ENCODE results near the gene PDZK1.
"Not testable (repeated sequence)": the region's sequence is repeated elsewhere in the genome, so short reads cannot be mapped to it uniquely, and the experiment has no call there.

DNA sequence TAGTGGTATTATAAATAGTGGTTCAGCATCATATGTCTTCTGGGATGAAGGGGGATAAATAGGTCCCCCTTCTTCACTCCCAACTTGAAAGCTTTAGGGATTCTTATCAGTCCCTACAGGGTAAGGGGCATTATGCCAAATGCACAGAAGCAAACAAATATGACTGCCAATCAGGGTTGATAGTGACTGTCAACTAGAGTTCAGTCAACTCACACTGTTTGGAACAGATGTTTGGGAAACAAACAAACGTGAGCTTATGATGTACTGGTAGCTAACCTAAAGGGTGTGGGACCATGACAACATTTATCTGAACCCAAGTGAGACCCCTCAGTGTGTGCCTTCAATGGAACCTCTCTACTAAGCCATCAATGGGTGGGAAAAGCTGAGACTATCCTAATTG, 34.0 kb downstream of the PDZK1 start:
- TF ChIP-seq, protein P1, sequence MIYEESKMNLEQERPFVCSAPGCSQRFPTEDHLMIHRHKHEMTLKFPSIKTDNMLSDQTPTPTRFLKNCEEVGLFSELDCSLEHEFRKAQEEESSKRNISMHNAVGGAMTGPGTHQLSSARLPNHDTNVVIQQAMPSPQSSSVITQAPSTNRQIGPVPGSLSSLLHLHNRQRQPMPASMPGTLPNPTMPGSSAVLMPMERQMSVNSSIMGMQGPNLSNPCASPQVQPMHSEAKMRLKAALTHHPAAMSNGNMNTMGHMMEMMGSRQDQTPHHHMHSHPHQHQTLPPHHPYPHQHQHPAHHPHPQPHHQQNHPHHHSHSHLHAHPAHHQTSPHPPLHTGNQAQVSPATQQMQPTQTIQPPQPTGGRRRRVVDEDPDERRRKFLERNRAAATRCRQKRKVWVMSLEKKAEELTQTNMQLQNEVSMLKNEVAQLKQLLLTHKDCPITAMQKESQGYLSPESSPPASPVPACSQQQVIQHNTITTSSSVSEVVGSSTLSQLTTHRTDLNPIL (CRISPR knock-in tag; IDR thresholded peaks at IDR 0.05; ENCODE audit: low read depth): not testable (repeated sequence)
- not testable (repeated sequence) for TF ChIP-seq CSDC2 (CRISPR knock-in tag; IDR thresholded peaks at IDR 0.05); ZC3H10 (CRISPR knock-in tag; IDR thresholded peaks at IDR 0.05); ARNTL (CRISPR knock-in tag; IDR thresholded peaks at IDR 0.05; ENCODE audit: borderline replicate concordance, low read depth); GLIS3 (CRISPR knock-in tag; IDR thresholded peaks at IDR 0.05)
- TF ChIP-seq, protein P2, sequence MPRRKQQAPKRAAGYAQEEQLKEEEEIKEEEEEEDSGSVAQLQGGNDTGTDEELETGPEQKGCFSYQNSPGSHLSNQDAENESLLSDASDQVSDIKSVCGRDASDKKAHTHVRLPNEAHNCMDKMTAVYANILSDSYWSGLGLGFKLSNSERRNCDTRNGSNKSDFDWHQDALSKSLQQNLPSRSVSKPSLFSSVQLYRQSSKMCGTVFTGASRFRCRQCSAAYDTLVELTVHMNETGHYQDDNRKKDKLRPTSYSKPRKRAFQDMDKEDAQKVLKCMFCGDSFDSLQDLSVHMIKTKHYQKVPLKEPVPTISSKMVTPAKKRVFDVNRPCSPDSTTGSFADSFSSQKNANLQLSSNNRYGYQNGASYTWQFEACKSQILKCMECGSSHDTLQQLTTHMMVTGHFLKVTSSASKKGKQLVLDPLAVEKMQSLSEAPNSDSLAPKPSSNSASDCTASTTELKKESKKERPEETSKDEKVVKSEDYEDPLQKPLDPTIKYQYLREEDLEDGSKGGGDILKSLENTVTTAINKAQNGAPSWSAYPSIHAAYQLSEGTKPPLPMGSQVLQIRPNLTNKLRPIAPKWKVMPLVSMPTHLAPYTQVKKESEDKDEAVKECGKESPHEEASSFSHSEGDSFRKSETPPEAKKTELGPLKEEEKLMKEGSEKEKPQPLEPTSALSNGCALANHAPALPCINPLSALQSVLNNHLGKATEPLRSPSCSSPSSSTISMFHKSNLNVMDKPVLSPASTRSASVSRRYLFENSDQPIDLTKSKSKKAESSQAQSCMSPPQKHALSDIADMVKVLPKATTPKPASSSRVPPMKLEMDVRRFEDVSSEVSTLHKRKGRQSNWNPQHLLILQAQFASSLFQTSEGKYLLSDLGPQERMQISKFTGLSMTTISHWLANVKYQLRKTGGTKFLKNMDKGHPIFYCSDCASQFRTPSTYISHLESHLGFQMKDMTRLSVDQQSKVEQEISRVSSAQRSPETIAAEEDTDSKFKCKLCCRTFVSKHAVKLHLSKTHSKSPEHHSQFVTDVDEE (CRISPR knock-in tag; IDR thresholded peaks at IDR 0.05): not testable (repeated sequence)
